Activated CD8-positive, alpha-beta memory T cell treated with anti-CD3 and anti-CD28 coated beads, Interleukin-2, amount 50 U/mL, for 48 hours (primary cell): ENCODE data around the gene MRPS9.

Experiments used
- DNase-seq: peaks from one replicate; pipeline ENCODE4 v3.0.0-alpha.2; 2020

Gene MRPS9

DNA sequence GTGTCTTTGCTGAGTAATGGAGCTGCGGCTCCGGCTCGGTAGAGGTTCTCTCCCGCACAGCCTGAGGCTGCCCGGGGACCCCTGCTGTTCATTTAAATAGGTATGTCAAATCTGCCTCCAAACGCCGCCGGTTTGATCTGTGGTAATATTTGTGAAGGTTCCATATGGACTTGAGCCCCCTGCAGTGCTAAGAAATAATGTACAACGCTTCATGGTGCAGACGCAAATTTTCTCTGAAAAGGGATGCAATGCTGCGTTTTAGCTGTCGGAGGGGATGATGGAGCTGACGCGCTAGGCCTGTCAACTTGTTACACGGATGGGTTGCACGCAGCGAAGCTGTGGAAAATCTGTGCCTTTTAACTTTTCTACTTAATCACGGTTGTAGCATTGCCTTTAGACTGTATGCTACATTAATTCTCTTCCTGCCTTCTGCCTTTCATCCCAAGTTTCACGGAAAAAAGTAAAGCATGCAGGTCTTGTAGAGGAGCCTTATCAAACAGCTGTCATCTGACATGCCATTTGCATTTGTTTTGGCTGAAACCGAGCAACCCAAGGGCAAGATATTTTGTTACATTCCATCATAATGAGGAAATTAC is 43.2 kb downstream of the MRPS9 start:
- no peak for DNase-seq

- no peak for DNase-seq
Measured at GRCh38 chr2:105082107-105082506, 44.2 kb downstream of the MRPS9 start.

GRCh38 chr2:105085525-105085924 is 47.7 kb downstream of the MRPS9 start:
- no peak for DNase-seq

- DNase-seq: no peak
Measured at GRCh38 chr2:105087273-105087672, 49.4 kb downstream of the MRPS9 start.

- DNase-seq: no peak
Measured at GRCh38 chr2:105090091-105090490, 52.2 kb downstream of the MRPS9 start.

GRCh38 chr2:105092797-105093196 is 54.9 kb downstream of the MRPS9 start:
- no peak for DNase-seq

DNA sequence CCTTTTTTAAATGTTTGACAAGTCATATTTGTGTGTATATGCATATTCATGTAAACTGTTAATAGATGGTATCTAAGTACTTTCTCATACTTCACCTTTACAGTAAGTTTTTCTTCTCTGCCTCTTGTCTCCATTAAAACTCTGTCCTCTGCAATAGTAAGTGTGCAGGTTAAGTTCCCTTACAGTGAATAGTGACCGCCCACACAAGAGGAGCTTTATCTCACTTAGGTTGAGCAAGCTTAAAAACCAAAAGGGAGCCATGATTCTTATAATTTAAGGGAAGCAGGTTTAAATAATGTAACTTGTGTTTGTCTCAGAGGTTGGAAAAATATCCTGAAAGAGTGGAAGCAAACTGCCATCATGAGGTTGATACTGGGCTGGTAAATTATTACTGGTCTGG is 61.3 kb downstream of the MRPS9 start:
- DNase-seq: no peak

DNA sequence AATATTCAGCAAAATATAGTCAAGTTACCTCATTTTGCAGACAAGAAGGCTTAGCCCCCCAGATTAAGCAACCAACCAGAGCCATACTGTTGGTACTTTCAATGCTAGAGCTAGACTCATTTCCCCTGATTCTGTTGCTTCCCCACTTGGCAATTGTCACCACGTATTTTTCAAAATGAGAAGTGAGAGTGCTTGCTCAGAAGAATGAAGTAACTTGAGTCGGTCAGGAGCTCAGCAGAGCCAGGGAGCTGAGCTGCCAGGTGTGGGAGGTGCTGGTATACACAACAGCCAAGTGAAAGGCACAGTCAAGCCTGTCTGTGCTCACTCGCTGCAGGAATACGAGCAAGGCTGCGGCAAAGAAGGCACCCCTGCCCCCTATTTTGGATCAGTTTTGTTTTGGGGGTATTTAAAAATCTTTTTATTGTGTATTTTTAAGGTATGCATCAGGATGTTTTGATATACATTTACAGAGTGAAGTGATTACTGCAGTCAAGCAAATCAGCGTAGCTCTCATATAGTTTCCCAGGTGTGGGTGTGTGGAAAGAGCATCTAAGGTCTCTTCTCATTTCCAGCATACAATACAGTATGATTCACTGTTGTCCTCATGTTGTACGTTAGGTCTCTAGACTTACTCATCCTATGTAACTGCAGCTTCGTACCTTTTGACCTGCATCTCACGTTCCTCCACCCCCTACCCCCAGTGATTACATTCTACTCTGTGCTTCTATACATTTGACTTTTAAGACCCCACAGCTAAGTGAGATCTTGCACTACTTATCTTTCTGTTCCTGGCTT is 62.4 kb downstream of the MRPS9 start:
- DNase-seq: no peak

DNA sequence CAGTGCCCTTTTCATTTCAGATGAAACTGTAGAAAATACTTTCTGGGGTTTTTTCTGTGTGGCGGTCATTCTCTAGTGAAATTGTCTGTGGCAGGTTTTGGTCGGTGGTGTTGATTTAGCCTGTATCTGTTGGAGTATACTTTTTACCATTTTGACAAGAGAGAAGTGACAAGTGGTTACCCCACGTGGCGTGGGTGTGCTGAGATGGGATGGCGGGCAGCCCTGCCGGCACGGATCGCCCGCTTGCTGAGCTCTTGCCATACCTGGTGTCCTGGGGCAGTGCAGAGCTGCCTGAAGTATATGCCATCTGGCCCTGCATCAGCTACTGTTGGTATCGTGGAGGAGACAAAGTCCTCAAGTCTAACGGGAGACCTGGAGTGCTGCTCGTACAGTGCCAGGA is 64.1 kb downstream of the MRPS9 start:
- no peak for DNase-seq

DNA sequence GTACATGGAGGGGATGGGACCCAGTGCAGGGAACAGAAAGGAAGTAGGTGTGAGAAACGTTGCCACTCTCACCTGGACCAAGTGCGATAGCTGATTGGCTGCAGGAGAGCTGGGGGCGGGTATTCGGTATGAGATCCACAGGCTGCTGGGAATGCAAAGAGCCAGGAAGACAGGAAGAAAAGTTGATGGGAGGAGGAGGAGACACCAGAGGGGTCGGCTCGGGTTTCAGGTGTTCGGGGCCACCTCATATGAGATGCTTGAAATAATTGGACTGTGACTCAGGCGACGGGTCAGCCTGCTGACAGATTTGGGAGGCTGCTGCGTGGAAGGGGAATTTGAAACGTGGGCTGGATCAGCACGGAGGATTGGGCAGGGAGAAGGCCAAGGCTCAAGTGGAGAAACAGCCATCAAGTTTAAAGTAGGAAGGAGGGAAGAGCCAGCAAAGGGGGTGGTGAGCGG is 65.1 kb downstream of the MRPS9 start:
- no peak for DNase-seq

DNA sequence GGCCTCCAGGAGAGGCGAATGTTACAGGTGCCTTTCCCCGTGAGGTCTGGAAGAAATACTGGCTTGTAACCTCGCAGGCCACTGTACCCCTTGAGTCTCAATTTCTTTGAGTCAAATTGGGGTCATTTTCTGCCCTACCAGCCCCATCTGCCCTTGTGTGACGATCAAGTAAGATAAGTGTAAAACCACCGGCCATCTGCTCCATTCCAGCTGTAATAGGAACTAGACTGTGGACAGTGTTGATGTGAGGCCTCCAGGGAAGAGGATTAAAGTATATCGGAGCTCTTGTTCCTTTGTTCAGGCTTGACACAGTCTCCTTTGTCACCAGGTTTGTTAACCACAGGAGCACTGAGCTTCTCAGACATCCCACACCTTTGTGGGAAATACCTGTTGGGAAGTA is 65.6 kb downstream of the MRPS9 start:
- DNase-seq: no peak

DNA sequence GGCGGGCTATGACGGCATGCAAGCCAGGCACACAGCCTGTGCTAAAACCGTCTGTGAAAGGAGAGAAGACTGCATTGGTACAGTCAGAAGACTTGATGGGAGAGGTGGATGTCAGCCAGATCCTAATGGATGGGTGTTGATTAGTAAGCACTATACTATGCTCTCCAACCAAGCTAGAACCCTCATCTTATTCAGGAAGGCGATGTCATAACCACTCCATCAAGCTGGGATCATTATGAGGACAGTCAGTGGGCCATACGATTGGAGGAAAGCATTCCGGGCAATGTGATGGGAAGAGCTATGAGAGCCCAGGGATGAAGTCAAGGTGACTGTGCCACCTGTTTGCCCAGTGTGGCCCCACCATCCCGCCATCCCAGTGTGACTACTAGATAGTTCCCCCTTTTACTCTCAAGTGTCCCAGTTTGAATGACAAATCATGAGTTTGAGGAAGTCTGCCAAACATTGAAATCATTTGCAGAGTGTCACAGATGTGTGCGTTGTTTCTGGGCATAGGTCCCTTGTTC is 66.4 kb downstream of the MRPS9 start:
- no peak for DNase-seq

GRCh38 chr2:105110295-105110829 is 72.5 kb downstream of the MRPS9 start:
- DNase-seq: no peak

DNA sequence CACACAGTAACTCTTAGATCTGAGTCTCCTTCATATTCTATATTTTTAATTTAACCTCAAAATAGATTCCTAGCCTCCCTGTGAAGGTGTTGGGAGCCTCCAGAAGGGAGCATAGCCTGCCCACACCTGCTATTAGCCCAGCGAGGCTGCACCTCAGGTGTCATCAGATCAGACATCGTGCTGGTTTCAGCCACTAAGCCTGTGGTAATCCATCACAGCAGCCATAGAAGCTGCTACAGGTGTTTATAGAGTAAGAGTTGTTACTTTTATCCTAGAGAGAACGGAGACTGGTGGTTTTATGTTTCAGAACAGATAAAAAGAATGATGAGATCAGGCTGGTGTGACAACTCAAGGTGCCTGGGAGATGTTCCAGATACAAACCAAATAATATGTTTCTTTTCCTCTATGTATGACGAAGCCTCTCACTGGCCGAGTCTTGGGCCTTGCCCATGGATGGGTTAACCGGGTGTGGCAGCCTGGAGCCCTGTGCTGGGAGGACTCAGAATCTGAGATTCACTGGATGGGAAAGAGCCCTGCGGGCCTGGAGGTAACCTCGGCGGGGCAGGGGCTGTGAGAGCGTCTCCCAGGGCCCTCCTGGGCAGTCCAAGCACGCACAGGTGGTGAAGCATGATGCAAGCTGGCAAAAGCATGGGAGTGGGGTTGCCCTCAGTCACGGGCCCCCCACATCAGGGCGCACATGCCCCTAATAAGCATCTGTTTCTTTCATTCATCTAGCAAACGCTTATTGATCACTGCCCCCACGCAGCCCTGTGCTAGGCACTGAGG is 73.7 kb downstream of the MRPS9 start:
- DNase-seq: no peak

GRCh38 chr2:105112345-105112744 is 74.5 kb downstream of the MRPS9 start:
- no peak for DNase-seq

- DNase-seq: no peak
Measured at GRCh38 chr2:105113616-105114291, 75.9 kb downstream of the MRPS9 start.

- DNase-seq: no peak
Measured at GRCh38 chr2:105114551-105114950, 76.7 kb downstream of the MRPS9 start.

- DNase-seq: no peak
Measured at GRCh38 chr2:105116348-105116747, 78.5 kb downstream of the MRPS9 start.

GRCh38 chr2:105117565-105117964 is 79.7 kb downstream of the MRPS9 start:
- DNase-seq: no peak

GRCh38 chr2:105118960-105119359 is 81.1 kb downstream of the MRPS9 start:
- no peak for DNase-seq

GRCh38 chr2:105121434-105121833 is 83.6 kb downstream of the MRPS9 start:
- DNase-seq: no peak

DNA sequence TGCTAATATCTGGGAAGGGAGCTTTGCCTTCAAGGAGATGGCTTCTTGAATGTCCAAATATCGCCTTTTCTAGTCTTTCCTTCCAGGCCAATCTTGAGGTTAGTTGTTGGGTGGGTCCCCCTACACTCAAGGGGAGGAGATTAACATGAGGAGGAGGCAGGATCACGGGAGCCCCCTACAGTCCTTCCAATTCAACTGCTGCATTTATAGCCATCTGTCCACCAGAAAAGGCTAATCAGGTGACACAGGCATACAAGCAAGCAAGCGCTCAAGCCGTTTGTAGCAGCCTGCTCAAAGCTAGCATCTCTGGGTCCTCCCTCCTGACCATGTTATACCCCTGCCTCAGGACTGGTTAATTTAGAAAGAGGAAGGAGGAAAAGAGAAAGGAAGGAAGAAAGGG is 87.6 kb downstream of the MRPS9 start:
- no peak for DNase-seq

DNA sequence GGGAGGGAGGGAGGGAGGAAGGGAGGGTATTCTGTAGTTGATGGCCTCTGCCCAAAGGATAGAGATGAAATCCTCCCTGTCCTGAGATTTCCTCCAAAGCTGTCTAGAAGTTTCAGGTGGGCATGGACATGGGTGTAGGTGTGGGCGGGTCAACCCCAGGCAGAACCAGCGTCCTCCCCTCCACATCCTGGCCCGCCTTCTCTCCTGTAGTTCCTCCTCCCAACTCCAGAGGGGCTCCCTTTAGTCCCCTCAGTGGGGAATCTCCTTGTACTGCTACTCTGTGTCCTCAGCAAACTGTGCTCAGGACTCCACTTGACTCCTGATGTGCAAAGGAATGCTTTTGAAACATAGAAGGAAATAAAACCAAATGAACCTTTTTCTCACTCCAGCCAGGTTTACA is 88.1 kb downstream of the MRPS9 start:
- no peak for DNase-seq
